ENCODE data around the gene ECHS1.

DNA sequence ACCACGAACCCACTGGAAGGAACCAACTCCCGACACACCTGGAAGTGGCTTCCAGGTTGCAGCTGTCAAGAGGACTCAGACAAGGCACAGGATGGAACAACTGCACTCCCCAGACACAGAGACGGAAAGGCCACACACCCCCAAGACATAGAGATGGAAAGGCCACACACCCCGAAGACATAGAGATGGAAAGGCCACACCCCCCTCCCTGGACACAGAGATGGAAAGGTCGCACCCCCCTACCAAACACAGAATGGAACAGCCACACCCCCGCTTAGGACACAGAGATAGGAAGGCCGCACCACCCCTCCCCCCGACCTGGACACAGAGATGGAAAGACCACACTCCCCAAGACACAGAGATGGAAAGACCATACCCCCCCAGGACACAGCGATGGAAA lies 56.9 kb downstream of the ECHS1 start:
- TF ChIP-seq EZH2 (IDR thresholded peaks at IDR 0.05) = no peak
- TF ChIP-seq, protein P1, sequence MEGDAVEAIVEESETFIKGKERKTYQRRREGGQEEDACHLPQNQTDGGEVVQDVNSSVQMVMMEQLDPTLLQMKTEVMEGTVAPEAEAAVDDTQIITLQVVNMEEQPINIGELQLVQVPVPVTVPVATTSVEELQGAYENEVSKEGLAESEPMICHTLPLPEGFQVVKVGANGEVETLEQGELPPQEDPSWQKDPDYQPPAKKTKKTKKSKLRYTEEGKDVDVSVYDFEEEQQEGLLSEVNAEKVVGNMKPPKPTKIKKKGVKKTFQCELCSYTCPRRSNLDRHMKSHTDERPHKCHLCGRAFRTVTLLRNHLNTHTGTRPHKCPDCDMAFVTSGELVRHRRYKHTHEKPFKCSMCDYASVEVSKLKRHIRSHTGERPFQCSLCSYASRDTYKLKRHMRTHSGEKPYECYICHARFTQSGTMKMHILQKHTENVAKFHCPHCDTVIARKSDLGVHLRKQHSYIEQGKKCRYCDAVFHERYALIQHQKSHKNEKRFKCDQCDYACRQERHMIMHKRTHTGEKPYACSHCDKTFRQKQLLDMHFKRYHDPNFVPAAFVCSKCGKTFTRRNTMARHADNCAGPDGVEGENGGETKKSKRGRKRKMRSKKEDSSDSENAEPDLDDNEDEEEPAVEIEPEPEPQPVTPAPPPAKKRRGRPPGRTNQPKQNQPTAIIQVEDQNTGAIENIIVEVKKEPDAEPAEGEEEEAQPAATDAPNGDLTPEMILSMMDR (IDR thresholded peaks at IDR 0.05) = no peak
